Inferior parietal cortex (tissue), 1 donor: ENCODE results near the gene EPC1.

ENCODE experiments used
- DNase-seq: peaks from one replicate; pipeline ENCODE4 v3.0.0-alpha.2; 2016; ENCODE audit errors: extremely low spot score

The EPC1 gene

GRCh38 chr10:32332299-32332750 lies 14.6 kb downstream of the EPC1 start:
- no peak for DNase-seq

- DNase-seq, result no peak
These were observed 15.4 kb downstream of the EPC1 start for GRCh38 chr10:32331606-32332005.

- no peak for DNase-seq
These were observed 16.7 kb downstream of the EPC1 start for GRCh38 chr10:32330214-32330613.

- DNase-seq, result no peak
These were observed 17.9 kb downstream of the EPC1 start for GRCh38 chr10:32329061-32329460.

GRCh38 chr10:32328499-32328898 lies 18.5 kb downstream of the EPC1 start:
- DNase-seq, result no peak

GRCh38 chr10:32327364-32327691 lies 19.6 kb downstream of the EPC1 start:
- no peak for DNase-seq

GRCh38 chr10:32326680-32327363 lies 20.1 kb downstream of the EPC1 start:
- no peak for DNase-seq

- DNase-seq, result no peak
These were observed 20.8 kb downstream of the EPC1 start for GRCh38 chr10:32326119-32326518.

GRCh38 chr10:32323051-32323450 lies 23.9 kb downstream of the EPC1 start:
- DNase-seq, result no peak

- no peak for DNase-seq
These were observed 25.8 kb downstream of the EPC1 start for GRCh38 chr10:32321016-32321631.

GRCh38 chr10:32318476-32318896 lies 28.5 kb downstream of the EPC1 start:
- no peak for DNase-seq

GRCh38 chr10:32317795-32318357 lies 29.1 kb downstream of the EPC1 start:
- no peak for DNase-seq

GRCh38 chr10:32315424-32315823 lies 31.5 kb downstream of the EPC1 start:
- no peak for DNase-seq

- no peak for DNase-seq
These were observed 32.4 kb downstream of the EPC1 start for GRCh38 chr10:32314588-32314987.

- no peak for DNase-seq
These were observed 38.8 kb downstream of the EPC1 start for GRCh38 chr10:32308027-32308603.

- DNase-seq, result no peak
These were observed 39.3 kb downstream of the EPC1 start for GRCh38 chr10:32307609-32308008.

GRCh38 chr10:32299354-32299980 lies 47.5 kb downstream of the EPC1 start:
- DNase-seq, result no peak

GRCh38 chr10:32298075-32298812 lies 48.7 kb downstream of the EPC1 start:
- DNase-seq, result no peak

- no peak for DNase-seq
These were observed 51.9 kb downstream of the EPC1 start for GRCh38 chr10:32295027-32295426.

- DNase-seq, result no peak
These were observed 53.4 kb downstream of the EPC1 start for GRCh38 chr10:32293581-32293980.

GRCh38 chr10:32279795-32280194 lies 67.2 kb downstream of the EPC1 start:
- DNase-seq, result no peak

- no peak for DNase-seq
These were observed 73.6 kb downstream of the EPC1 start for GRCh38 chr10:32273336-32273735.
